ENCODE results near the gene ITGBL1.

The ITGBL1 gene

DNA sequence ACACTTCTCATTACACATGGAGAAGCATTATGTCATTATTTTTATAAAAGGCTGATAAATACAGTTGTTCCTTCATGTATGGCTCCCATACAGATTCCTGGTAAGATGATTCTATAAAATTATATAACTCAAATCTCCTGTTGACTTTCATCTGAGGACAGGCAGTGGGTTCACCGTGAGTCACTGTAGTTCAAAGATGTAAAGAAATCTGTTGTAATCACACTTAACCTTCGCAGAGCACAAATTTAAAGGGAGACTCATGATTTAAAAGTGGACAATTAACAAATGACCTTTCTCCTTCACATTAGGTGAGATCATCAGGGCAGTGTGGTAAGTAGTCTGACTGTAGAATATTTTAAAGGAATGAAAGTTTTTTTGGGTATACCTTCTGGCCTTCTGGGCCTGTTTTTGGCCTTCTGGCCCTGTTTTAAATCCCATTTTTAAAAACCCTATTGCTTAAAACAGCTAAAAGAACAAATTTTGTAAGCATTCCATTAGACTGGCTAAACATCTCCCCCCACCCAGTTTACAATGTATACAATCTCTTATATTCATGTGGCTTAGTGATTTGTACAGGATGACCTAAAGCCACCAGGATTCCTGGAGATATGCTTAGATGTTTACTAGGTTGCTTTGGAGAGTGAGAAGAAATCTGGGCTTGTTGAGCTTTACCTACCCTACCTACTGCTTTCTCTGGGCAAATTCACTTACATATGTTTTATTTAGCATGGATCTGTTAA lies 171.2 kb downstream of the ITGBL1 start:
- Histone ChIP-seq H3K4me3 (ENCODE audit: low read depth, low read length) (no peak overlapping the region), H3K36me3 (ENCODE audit: control insufficient read depth in 2 of 2, insufficient read depth in 1 of 2, low read length in 2 of 2) (no peaks in the 10 kb centered on the region), H3K4me1 (ENCODE audit: control insufficient read depth, insufficient read depth, low read length) (no peaks in the 10 kb centered on the region), H3K9me3 (ENCODE audit: control insufficient read depth, insufficient read depth, low read depth, low read length) (no peaks in the 10 kb centered on the region), H3K27ac (ENCODE audit: extremely low read depth, low read depth, low read length) (no peak overlapping the region)
- ChIA-PET POLR2A (no interaction called here), CTCF (no interaction called here)
- TF ChIP-seq ZNF354C (tag by site-specific recombination; IDR thresholded peaks at IDR 0.05; ENCODE audit: borderline replicate concordance, low read depth) (no peak), KLF9 (tag by site-specific recombination; IDR thresholded peaks at IDR 0.05; ENCODE audit: low read depth) (no peak), ZNF23 (tag by site-specific recombination; IDR thresholded peaks at IDR 0.05; ENCODE audit: borderline replicate concordance) (no peak), ZNF16 (tag by site-specific recombination; IDR thresholded peaks at IDR 0.05; ENCODE audit: low read depth) (no peak), ZBTB48 (tag by site-specific recombination; IDR thresholded peaks at IDR 0.05) (no peak), ZNF114 (tag by site-specific recombination; IDR thresholded peaks at IDR 0.05) (no peak), ZNF843 (tag by site-specific recombination; IDR thresholded peaks at IDR 0.05) (no peak), BCL11B (tag by site-specific recombination; IDR thresholded peaks at IDR 0.05; ENCODE audit: low read depth) (no peak), GFI1B (tag by site-specific recombination; IDR thresholded peaks at IDR 0.05) (no peak), ZNF560 (tag by site-specific recombination; IDR thresholded peaks at IDR 0.05; ENCODE audit: borderline replicate concordance) (no peak), ZSCAN30 (tag by site-specific recombination; IDR thresholded peaks at IDR 0.05) (no peak), GLI2 (tag by site-specific recombination; IDR thresholded peaks at IDR 0.05; ENCODE audit: borderline replicate concordance, low read depth) (no peak), ZNF654 (tag by site-specific recombination; IDR thresholded peaks at IDR 0.05; ENCODE audit: low read depth) (no peak)
- TF ChIP-seq, protein P1, sequence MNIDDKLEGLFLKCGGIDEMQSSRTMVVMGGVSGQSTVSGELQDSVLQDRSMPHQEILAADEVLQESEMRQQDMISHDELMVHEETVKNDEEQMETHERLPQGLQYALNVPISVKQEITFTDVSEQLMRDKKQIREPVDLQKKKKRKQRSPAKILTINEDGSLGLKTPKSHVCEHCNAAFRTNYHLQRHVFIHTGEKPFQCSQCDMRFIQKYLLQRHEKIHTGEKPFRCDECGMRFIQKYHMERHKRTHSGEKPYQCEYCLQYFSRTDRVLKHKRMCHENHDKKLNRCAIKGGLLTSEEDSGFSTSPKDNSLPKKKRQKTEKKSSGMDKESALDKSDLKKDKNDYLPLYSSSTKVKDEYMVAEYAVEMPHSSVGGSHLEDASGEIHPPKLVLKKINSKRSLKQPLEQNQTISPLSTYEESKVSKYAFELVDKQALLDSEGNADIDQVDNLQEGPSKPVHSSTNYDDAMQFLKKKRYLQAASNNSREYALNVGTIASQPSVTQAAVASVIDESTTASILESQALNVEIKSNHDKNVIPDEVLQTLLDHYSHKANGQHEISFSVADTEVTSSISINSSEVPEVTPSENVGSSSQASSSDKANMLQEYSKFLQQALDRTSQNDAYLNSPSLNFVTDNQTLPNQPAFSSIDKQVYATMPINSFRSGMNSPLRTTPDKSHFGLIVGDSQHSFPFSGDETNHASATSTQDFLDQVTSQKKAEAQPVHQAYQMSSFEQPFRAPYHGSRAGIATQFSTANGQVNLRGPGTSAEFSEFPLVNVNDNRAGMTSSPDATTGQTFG (tag by site-specific recombination; IDR thresholded peaks at IDR 0.05; ENCODE audit: borderline replicate concordance) = no peak
- TF ChIP-seq, protein P2, sequence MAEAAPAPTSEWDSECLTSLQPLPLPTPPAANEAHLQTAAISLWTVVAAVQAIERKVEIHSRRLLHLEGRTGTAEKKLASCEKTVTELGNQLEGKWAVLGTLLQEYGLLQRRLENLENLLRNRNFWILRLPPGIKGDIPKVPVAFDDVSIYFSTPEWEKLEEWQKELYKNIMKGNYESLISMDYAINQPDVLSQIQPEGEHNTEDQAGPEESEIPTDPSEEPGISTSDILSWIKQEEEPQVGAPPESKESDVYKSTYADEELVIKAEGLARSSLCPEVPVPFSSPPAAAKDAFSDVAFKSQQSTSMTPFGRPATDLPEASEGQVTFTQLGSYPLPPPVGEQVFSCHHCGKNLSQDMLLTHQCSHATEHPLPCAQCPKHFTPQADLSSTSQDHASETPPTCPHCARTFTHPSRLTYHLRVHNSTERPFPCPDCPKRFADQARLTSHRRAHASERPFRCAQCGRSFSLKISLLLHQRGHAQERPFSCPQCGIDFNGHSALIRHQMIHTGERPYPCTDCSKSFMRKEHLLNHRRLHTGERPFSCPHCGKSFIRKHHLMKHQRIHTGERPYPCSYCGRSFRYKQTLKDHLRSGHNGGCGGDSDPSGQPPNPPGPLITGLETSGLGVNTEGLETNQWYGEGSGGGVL (tag by site-specific recombination; IDR thresholded peaks at IDR 0.05) = no peak
- TF ChIP-seq, protein P3, sequence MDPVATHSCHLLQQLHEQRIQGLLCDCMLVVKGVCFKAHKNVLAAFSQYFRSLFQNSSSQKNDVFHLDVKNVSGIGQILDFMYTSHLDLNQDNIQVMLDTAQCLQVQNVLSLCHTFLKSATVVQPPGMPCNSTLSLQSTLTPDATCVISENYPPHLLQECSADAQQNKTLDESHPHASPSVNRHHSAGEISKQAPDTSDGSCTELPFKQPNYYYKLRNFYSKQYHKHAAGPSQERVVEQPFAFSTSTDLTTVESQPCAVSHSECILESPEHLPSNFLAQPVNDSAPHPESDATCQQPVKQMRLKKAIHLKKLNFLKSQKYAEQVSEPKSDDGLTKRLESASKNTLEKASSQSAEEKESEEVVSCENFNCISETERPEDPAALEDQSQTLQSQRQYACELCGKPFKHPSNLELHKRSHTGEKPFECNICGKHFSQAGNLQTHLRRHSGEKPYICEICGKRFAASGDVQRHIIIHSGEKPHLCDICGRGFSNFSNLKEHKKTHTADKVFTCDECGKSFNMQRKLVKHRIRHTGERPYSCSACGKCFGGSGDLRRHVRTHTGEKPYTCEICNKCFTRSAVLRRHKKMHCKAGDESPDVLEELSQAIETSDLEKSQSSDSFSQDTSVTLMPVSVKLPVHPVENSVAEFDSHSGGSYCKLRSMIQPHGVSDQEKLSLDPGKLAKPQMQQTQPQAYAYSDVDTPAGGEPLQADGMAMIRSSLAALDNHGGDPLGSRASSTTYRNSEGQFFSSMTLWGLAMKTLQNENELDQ (tag by site-specific recombination; IDR thresholded peaks at IDR 0.05; ENCODE audit: low read depth) = no peak
- TF ChIP-seq, protein P4, sequence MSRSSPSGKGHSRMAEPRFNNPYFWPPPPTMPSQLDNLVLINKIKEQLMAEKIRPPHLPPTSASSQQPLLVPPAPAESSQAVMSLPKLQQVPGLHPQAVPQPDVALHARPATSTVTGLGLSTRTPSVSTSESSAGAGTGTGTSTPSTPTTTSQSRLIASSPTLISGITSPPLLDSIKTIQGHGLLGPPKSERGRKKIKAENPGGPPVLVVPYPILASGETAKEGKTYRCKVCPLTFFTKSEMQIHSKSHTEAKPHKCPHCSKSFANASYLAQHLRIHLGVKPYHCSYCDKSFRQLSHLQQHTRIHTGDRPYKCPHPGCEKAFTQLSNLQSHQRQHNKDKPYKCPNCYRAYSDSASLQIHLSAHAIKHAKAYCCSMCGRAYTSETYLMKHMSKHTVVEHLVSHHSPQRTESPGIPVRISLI (tag by site-specific recombination; IDR thresholded peaks at IDR 0.05) = no peak
- TF ChIP-seq, protein P5, sequence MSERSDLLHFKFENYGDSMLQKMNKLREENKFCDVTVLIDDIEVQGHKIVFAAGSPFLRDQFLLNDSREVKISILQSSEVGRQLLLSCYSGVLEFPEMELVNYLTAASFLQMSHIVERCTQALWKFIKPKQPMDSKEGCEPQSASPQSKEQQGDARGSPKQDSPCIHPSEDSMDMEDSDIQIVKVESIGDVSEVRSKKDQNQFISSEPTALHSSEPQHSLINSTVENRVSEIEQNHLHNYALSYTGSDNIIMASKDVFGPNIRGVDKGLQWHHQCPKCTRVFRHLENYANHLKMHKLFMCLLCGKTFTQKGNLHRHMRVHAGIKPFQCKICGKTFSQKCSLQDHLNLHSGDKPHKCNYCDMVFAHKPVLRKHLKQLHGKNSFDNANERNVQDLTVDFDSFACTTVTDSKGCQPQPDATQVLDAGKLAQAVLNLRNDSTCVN (tag by site-specific recombination; optimal IDR thresholded peaks at IDR 0.05) = no peak
- TF ChIP-seq, protein P6, sequence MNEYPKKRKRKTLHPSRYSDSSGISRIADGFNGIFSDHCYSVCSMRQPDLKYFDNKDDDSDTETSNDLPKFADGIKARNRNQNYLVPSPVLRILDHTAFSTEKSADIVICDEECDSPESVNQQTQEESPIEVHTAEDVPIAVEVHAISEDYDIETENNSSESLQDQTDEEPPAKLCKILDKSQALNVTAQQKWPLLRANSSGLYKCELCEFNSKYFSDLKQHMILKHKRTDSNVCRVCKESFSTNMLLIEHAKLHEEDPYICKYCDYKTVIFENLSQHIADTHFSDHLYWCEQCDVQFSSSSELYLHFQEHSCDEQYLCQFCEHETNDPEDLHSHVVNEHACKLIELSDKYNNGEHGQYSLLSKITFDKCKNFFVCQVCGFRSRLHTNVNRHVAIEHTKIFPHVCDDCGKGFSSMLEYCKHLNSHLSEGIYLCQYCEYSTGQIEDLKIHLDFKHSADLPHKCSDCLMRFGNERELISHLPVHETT (tag by site-specific recombination; IDR thresholded peaks at IDR 0.05) = no peak

All from HEK293 (cell line).